NCI-H510A (cell line): ENCODE data around the gene LGALS4.
"Not testable (repeated sequence)": the region's sequence is repeated elsewhere in the genome, so short reads cannot be mapped to it uniquely, and the experiment has no call there.

Experiments
- DNase-seq: peaks from one replicate; lab custom pipeline; 2025; lab: John Stamatoyannopoulos, UW

Gene LGALS4

GRCh38 chr19:38842439-38843174, 29.9 kb upstream of the LGALS4 start:
- no peak for DNase-seq

- DNase-seq = no peak
These were observed 29.2 kb upstream of the LGALS4 start for GRCh38 chr19:38841787-38842438.

GRCh38 chr19:38841180-38841766, 28.5 kb upstream of the LGALS4 start:
- no peak for DNase-seq

GRCh38 chr19:38840583-38840968, 27.8 kb upstream of the LGALS4 start:
- DNase-seq = no peak

GRCh38 chr19:38839816-38840582, 27.3 kb upstream of the LGALS4 start:
- DNase-seq = no peak

GRCh38 chr19:38838986-38839761, 26.4 kb upstream of the LGALS4 start:
- DNase-seq = no peak

GRCh38 chr19:38838208-38838985, 25.7 kb upstream of the LGALS4 start:
- DNase-seq = no peak

GRCh38 chr19:38837656-38838121, 24.9 kb upstream of the LGALS4 start:
- DNase-seq = no peak

GRCh38 chr19:38836983-38837626, 24.4 kb upstream of the LGALS4 start:
- no peak for DNase-seq

- DNase-seq = no peak
These were observed 23.6 kb upstream of the LGALS4 start for GRCh38 chr19:38836159-38836982.

- no peak for DNase-seq
These were observed 21.8 kb upstream of the LGALS4 start for GRCh38 chr19:38834590-38834989.

- no peak for DNase-seq
These were observed 21.4 kb upstream of the LGALS4 start for GRCh38 chr19:38834104-38834490.

GRCh38 chr19:38833092-38833425, 20.3 kb upstream of the LGALS4 start:
- DNase-seq = no peak

- peak; percentile 53 for DNase-seq
These were observed 18.4 kb upstream of the LGALS4 start for GRCh38 chr19:38831142-38831605.

- DNase-seq = no peak
These were observed 17.4 kb upstream of the LGALS4 start for GRCh38 chr19:38830039-38830733.

GRCh38 chr19:38829203-38829602, 16.5 kb upstream of the LGALS4 start:
- DNase-seq = not testable (repeated sequence)

- DNase-seq = no peak
These were observed 14.3 kb upstream of the LGALS4 start for GRCh38 chr19:38826856-38827551.

- not testable (repeated sequence) for DNase-seq
These were observed 13.2 kb upstream of the LGALS4 start for GRCh38 chr19:38825936-38826335.
